HepG2 (cell line): ENCODE results near the gene ARAP1. TPM values are rescaled to one million over a fixed set of nuclear protein-coding genes. Genes with fewer than 3 reads are reported as not detected.

Source experiments
- ATF5 ChIP-seq: sonication (generic); formaldehyde crosslinking; IDR thresholded peaks from 2 replicates; pipeline ENCODE4 v1.4.0; 2020; ENCODE audit warnings: mild to moderate bottlenecking, low read depth, missing genetic modification reagents
- GMEB1 ChIP-seq: sonication (generic); formaldehyde crosslinking; IDR thresholded peaks from 2 replicates; pipeline ENCODE4 v1.5.1; 2020; ENCODE audit warnings: missing genetic modification reagents, mild to moderate bottlenecking, borderline replicate concordance
- MAFF ChIP-seq: IDR thresholded peaks from 2 replicates; pipeline ENCODE4 v1.6.1; 2011; ENCODE audit warnings: low read depth, low read length, improper control_type of control experiment
- MATR3 ChIP-seq: sonication (generic); formaldehyde crosslinking; IDR thresholded peaks from 2 replicates; pipeline ENCODE4 v1.4.0; 2020; ENCODE audit warnings: missing genetic modification reagents
- PCBP1 ChIP-seq: fragments of 200-400 bp; formaldehyde crosslinking; IDR thresholded peaks from 2 replicates; pipeline ENCODE4 v1.6.1; 2017; ENCODE audit warnings: mild to moderate bottlenecking, low read depth, low read length, borderline replicate concordance
- PREB ChIP-seq: sonication (generic); formaldehyde crosslinking; IDR thresholded peaks from 2 replicates; pipeline ENCODE4 v1.4.0; 2020; ENCODE audit warnings: missing genetic modification reagents
- ZFP37 ChIP-seq: sonication (generic); formaldehyde crosslinking; IDR thresholded peaks from 2 replicates; pipeline ENCODE4 v1.4.0; 2020; ENCODE audit warnings: missing genetic modification reagents, borderline replicate concordance
- ZNF407 ChIP-seq: sonication (generic); formaldehyde crosslinking; IDR thresholded peaks from one replicate; pipeline ENCODE4 v1.5.1; 2020; ENCODE audit warnings: mild to moderate bottlenecking, missing genetic modification reagents; ENCODE audit errors: not compliant biosample characterization
- ZNF432 ChIP-seq: sonication (generic); formaldehyde crosslinking; IDR thresholded peaks from 2 replicates; pipeline ENCODE4 v1.5.0; 2020; ENCODE audit warnings: missing genetic modification reagents, mild to moderate bottlenecking, borderline replicate concordance
- ZNF768 ChIP-seq: sonication (generic); formaldehyde crosslinking; IDR thresholded peaks from 2 replicates; pipeline ENCODE4 v1.4.0; 2020; ENCODE audit warnings: missing genetic modification reagents
- ZSCAN9 ChIP-seq: IDR thresholded peaks from 2 replicates; pipeline ENCODE4 v1.6.1; 2016; ENCODE audit warnings: borderline replicate concordance
- ZXDC ChIP-seq: sonication (generic); formaldehyde crosslinking; IDR thresholded peaks from 2 replicates; pipeline ENCODE4 v1.5.0; 2020; ENCODE audit warnings: mild to moderate bottlenecking, missing genetic modification reagents
- polyA plus RNA-seq, 8 experiments: library from polyadenylated mRNA; depleted of rRNA in 3 of 8; stranded (reverse) in 7 of 8; unstranded in 1 of 8; fragments of >200 nt; fragmentation: Illumina TruSeq in 4 of 8; extraction: Trizol in 4 of 8; gene quantifications; 2 replicates each; pipeline versions ENCODE4 v1.2.1 to v1.2.3, GENCODE V29; 2011 to 2016; ENCODE audit warnings: low read depth in 4 of 8, missing spikeins in 1 of 8, mixed read lengths in 1 of 8; ENCODE audit not compliant: insufficient read depth in 1 of 8
- total RNA-seq, 5 experiments: library from RNA; depleted of rRNA; stranded (reverse); fragments of >200 nt; fragmentation: Illumina TruSeq; extraction: Trizol; gene quantifications; 2 replicates each; pipeline ENCODE4 v1.2.3, GENCODE V29; 2016; ENCODE audit warnings: low read depth in 1 of 5

ARAP1 gene
- total and polyA plus RNA-seq, 2 of the 13 experiments (the other 11 are each of a cell fraction or from before 2014, with no cell fraction given): 43.2 to 55.5 TPM

- TF ChIP-seq ZSCAN9 (no peak; the same call in 1 of the 2 replicates), PREB (no peak), ZNF407 (peak; percentile 48), MATR3 (CRISPR knock-in tag) (no peak), ZNF768 (CRISPR knock-in tag) (peak; percentile 58; the same call in 1 of the 2 replicates), ZFP37 (CRISPR knock-in tag) (no peak), GMEB1 (CRISPR knock-in tag) (peak; percentile 80), ZXDC (CRISPR knock-in tag) (no peak), MAFF (no peak), ATF5 (CRISPR knock-in tag) (0 out of 2 replicates have a peak, but pooled peaks have one; percentile 1), ZNF432 (no peak), PCBP1 (0 out of 2 replicates have a peak, but pooled peaks have one; percentile 41)
These were observed 41.5 kb upstream of the ARAP1 start, which contains the start of gene STARD10 (continued) for GRCh38 chr11:72793425-72794367.
